Subcutaneous abdominal adipose tissue (tissue), 5 donors: ENCODE data around the gene RUSF1.

ENCODE experiments used
- H3K27ac ChIP-seq: one replicate; pipeline ENCODE4 v1.7.0; 2013; ENCODE audit warnings: low read depth, mild to moderate bottlenecking, inconsistent platforms, low read length, moderate library complexity
- H3K27me3 ChIP-seq, 5 donors: one replicate each; pipeline ENCODE4 v1.7.0; 2013; ENCODE audit warnings: low read length in 5 of 5, inconsistent platforms in 1 of 5; ENCODE audit not compliant: control insufficient read depth in 5 of 5, insufficient read depth in 4 of 5
- H3K36me3 ChIP-seq, 5 donors: one replicate each; pipeline ENCODE4 v1.7.0; 2013; ENCODE audit warnings: low read length in 5 of 5; ENCODE audit not compliant: control insufficient read depth in 5 of 5, insufficient read depth in 5 of 5
- H3K4me1 ChIP-seq, 5 donors: one replicate each; pipeline ENCODE4 v1.7.0; 2013; ENCODE audit warnings: low read length in 5 of 5, mild to moderate bottlenecking in 3 of 5, moderate library complexity in 1 of 5; ENCODE audit not compliant: control insufficient read depth in 5 of 5, insufficient read depth in 5 of 5
- H3K4me3 ChIP-seq, 5 donors: one replicate each; pipeline ENCODE4 v1.7.0; 2013; ENCODE audit warnings: low read length in 5 of 5, low read depth in 1 of 5
- H3K9ac ChIP-seq, 5 donors: one replicate each; pipeline ENCODE4 v1.7.0; 2013; ENCODE audit warnings: low read length in 5 of 5, mild to moderate bottlenecking in 4 of 5, moderate library complexity in 3 of 5
- H3K9me3 ChIP-seq, 5 donors: one replicate each; pipeline ENCODE4 v1.7.0; 2013; ENCODE audit warnings: low read length in 5 of 5; ENCODE audit not compliant: control insufficient read depth in 5 of 5
- donor health status: healthy.
- donor health status: healthy.
- donor health status: healthy.
- donor health status: healthy.
- donor health status: healthy.

The RUSF1 gene

DNA sequence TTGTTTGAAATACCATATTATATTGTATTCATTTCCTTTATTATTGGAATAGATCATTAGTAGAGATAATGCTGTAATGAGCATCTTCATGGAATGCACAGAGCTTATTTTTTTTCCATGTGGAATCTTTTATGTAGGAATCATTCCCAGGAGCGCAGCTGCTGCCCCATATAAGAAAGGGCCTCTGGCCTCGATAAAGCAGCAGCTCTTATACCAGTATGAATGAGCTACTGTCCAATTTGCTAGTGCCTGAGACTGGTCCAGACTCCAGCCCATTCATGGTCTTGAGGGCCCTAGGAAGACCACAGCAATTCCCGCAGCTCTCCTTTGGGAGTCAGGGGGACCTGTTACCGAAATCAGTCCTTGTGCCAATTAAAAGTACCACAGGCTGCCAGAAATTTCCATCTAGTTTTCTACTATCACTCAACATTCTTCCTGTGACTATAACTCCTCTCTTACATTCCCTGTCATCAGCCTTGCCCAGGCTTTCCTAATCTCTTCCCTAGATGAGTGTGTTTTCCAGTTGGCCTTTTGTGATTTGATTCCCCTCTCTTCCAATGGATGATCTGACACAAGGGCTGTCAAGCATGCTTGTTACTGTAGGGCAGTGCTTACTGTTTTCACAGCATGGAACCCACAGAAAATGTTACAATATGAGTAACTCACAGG, 67.5 kb downstream of the RUSF1 start:
- Histone ChIP-seq H3K4me3 (no peak overlapping the region), H3K36me3 (no peaks in the 10 kb centered on the region), H3K27me3 (no peaks in the 10 kb centered on the region), H3K4me1 (peaks cover 0 to 16% (median 11%) of the 10 kb centered on the region in 5 donors), H3K27ac (no peak overlapping the region), H3K9me3 (no peaks in the 10 kb centered on the region), H3K9ac (no peak overlapping the region)

DNA sequence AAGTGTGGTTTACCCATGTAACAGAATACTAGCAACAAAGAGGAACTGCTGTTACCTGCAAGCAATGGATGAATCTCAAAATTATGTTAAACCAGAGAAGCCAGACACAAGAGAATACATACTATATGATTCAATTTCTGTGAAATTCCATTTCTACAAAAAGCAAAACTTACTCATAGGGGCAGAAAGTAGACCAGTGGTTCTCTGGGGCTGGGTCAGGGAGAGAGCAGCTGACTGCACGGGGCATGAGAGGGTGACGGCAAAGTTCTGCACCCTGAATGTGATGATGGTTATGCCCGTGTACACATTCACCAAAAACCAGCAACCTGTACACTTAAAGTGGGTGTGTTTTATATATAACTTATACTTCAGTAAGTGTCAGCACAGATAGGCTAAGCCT, 68.7 kb downstream of the RUSF1 start:
- no peak overlapping the region for H3K4me3 ChIP-seq
- H3K9ac ChIP-seq: no peak overlapping the region
- H3K4me1 ChIP-seq: peaks cover 0 to 16% (median 11%) of the 10 kb centered on the region in 5 donors
- H3K9me3 ChIP-seq: no peaks in the 10 kb centered on the region
- H3K27ac ChIP-seq: no peak overlapping the region
- H3K36me3 ChIP-seq: no peaks in the 10 kb centered on the region
- no peaks in the 10 kb centered on the region for H3K27me3 ChIP-seq
